ENCODE measurements around the gene WRNIP1.

DNA sequence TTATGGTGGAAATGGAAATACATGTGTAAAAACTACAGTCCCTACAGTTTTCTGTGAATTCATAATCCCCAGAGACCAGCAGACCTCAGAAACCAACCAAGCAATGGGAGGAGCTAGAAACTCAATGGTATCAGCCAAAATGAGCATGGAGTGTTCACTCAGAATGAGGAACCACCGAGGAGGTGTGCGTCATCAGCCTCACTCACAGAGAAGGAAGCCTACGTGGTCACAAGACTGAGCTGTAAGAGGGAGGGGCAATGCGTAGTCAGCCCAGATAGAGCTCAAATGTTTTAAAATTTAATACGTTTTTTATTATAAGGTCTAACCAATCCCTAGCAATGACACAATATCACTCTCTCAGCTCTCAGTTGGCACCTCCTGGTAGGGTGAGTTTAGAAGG lies 31.9 kb upstream of the WRNIP1 start:
- TF ChIP-seq, protein P1, sequence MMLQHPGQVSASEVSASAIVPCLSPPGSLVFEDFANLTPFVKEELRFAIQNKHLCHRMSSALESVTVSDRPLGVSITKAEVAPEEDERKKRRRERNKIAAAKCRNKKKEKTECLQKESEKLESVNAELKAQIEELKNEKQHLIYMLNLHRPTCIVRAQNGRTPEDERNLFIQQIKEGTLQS (IDR thresholded peaks at IDR 0.05) = no peak
- TF ChIP-seq POLR2AphosphoS5 (IDR thresholded peaks at IDR 0.05; ENCODE audit: low read depth, low read length) (no peak), EZH2 (IDR thresholded peaks at IDR 0.05) (no peak), POLR2A (IDR thresholded peaks at IDR 0.05; ENCODE audit: borderline replicate concordance, extremely low read depth, insufficient read depth, insufficient read length) (no peak), ELF1 (IDR thresholded peaks at IDR 0.05; ENCODE audit: borderline replicate concordance, low read depth) (no peak), ZNF274 (IDR thresholded peaks at IDR 0.05; ENCODE audit: low read depth, low read length) (no peak), SP1 (IDR thresholded peaks at IDR 0.05; ENCODE audit: low read depth) (no peak), EZH2phosphoT487 (IDR thresholded peaks at IDR 0.05; ENCODE audit: borderline replicate concordance) (no peak), SRF (IDR thresholded peaks at IDR 0.05; ENCODE audit: low read depth) (no peak), RAD21 (IDR thresholded peaks at IDR 0.05; ENCODE audit: low read depth) (no peak)
- TF ChIP-seq, protein P2, sequence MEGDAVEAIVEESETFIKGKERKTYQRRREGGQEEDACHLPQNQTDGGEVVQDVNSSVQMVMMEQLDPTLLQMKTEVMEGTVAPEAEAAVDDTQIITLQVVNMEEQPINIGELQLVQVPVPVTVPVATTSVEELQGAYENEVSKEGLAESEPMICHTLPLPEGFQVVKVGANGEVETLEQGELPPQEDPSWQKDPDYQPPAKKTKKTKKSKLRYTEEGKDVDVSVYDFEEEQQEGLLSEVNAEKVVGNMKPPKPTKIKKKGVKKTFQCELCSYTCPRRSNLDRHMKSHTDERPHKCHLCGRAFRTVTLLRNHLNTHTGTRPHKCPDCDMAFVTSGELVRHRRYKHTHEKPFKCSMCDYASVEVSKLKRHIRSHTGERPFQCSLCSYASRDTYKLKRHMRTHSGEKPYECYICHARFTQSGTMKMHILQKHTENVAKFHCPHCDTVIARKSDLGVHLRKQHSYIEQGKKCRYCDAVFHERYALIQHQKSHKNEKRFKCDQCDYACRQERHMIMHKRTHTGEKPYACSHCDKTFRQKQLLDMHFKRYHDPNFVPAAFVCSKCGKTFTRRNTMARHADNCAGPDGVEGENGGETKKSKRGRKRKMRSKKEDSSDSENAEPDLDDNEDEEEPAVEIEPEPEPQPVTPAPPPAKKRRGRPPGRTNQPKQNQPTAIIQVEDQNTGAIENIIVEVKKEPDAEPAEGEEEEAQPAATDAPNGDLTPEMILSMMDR (IDR thresholded peaks at IDR 0.05 in 2 of 3, conservative IDR thresholded peaks at IDR 0.05 in 1 of 3; ENCODE audit: borderline replicate concordance in 1 of 3, insufficient read depth in 1 of 3, low read depth in 2 of 3, low read length in 2 of 3) = no peak
- TF ChIP-seq, protein P3, sequence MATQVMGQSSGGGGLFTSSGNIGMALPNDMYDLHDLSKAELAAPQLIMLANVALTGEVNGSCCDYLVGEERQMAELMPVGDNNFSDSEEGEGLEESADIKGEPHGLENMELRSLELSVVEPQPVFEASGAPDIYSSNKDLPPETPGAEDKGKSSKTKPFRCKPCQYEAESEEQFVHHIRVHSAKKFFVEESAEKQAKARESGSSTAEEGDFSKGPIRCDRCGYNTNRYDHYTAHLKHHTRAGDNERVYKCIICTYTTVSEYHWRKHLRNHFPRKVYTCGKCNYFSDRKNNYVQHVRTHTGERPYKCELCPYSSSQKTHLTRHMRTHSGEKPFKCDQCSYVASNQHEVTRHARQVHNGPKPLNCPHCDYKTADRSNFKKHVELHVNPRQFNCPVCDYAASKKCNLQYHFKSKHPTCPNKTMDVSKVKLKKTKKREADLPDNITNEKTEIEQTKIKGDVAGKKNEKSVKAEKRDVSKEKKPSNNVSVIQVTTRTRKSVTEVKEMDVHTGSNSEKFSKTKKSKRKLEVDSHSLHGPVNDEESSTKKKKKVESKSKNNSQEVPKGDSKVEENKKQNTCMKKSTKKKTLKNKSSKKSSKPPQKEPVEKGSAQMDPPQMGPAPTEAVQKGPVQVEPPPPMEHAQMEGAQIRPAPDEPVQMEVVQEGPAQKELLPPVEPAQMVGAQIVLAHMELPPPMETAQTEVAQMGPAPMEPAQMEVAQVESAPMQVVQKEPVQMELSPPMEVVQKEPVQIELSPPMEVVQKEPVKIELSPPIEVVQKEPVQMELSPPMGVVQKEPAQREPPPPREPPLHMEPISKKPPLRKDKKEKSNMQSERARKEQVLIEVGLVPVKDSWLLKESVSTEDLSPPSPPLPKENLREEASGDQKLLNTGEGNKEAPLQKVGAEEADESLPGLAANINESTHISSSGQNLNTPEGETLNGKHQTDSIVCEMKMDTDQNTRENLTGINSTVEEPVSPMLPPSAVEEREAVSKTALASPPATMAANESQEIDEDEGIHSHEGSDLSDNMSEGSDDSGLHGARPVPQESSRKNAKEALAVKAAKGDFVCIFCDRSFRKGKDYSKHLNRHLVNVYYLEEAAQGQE (IDR thresholded peaks at IDR 0.05; ENCODE audit: low read depth) = no peak
- TF ChIP-seq, protein P4, sequence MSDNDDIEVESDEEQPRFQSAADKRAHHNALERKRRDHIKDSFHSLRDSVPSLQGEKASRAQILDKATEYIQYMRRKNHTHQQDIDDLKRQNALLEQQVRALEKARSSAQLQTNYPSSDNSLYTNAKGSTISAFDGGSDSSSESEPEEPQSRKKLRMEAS (IDR thresholded peaks at IDR 0.05) = no peak

All from HCT116 (cell line).